Measurements from ENCODE around the gene ZNRF2.
"Not testable (repeated sequence)": the region's sequence is repeated elsewhere in the genome, so short reads cannot be mapped to it uniquely, and the experiment has no call there.

ZNRF2 gene

GRCh38 chr7:30290317-30290716 is 5.9 kb downstream of the ZNRF2 start:
- peak in 1 of 2 donors; percentile 18 for ATAC-seq

GRCh38 chr7:30292416-30293038 is 8.1 kb downstream of the ZNRF2 start:
- not testable (repeated sequence) for ATAC-seq

- ATAC-seq, result not testable (repeated sequence)
These were observed 11.9 kb downstream of the ZNRF2 start for GRCh38 chr7:30296304-30296703.

DNA sequence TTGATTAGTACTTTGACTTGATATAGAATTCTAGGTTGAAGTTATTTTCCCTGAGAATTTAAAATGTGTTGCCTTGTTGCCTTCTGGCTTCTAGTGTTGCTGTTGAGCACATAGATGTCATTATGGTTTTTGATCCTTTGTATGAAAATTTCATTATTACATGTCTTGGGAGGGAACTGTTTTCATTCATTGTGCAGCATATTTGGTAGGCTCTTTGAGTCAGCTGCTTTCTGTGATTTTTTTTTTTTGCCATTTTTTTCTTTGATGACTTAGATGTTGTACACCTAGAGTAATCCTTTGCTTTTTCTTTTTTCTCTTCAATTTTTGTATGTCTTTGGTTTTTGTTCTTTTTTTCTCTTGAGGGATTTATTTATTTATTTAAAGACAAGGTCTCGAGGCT is 13.1 kb downstream of the ZNRF2 start:
- peak in 1 of 2 donors; percentile 24 for ATAC-seq

GRCh38 chr7:30298409-30298808 is 14.0 kb downstream of the ZNRF2 start:
- ATAC-seq, result not testable (repeated sequence)

GRCh38 chr7:30301751-30302150 is 17.4 kb downstream of the ZNRF2 start:
- no peak for ATAC-seq

DNA sequence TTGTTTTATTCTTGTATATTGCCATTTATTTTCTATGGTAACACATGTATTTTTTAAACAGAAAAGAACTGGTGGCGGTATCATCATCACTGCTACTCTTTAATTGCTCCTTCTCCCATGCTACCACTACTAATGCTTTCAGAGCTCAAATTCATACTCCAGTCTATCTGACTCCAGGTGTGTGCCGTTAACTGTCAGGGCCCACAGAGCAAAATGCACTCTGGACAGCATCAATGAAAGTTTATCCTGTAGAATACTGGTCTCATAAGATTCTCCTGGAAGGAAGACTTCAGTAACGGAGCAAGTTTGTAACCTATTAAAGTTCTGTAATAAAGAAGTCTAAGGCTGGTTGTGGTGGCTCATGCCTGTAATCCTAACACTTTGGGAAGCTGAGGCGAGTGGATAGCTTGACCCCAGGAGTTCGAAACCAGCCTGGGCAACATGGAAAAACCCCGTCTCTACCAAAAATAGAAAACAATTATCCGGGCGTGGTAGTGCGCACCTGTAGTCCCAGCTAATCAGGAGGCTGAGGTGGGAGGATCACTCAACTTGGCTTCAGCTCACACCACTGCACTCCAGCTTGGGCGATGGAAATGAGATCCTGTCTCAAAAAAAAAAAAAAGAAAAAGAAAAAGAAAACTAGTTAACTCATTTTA is 18.4 kb downstream of the ZNRF2 start:
- no peak for ATAC-seq

GRCh38 chr7:30303312-30304039 is 19.1 kb downstream of the ZNRF2 start:
- ATAC-seq, result no peak

DNA sequence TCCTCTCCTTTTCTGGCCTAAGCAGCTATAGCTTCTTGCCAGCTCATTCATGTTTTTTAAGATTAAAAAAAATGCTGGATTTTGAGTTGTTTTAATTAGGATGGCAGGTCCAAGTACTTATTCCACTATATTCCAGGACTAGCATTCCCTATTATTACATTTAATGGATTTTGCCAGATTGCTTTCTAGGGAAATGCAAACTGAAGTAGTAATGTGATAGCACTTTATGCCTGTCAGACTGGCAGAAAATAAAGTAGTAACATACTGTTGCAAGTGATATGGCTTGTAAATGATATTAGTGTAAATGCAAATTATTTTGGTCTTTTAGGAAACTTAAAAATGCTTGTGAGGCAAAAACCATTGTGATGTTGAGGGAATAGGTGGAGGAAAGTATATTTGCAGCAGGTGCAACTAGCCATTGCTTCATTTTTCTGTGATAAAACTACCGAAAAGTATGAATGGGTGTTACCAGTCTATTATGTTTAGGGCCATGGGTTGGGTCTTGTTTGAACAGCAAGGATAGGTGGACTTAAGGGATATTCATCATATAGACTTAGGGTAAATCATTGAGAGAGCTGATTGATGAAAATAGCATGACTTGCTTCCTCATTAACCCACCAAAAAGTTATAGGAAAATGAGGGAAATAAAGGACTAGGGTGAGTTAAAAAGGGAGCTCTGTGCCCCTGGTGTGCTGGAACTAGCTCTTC is 19.9 kb downstream of the ZNRF2 start:
- no peak for ATAC-seq

DNA sequence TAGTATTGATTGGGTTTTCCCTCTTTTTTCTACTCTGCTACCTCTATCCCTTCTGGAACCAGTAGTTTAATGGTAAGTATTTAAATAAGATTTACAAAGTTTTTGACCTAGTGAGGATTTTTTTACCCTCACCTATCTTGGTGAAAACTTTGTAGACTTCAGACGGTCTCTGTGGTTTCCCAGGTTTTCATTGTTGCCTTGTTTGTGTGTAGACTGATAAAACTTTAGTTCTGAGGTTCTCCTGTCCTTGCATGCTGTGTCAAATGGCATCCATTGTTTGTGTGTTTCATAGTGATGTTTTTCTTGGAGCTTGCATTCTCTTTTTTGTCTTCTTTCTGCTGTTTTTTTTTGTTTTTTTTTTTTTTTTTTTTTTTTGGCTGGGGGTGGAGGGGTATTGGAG is 22.6 kb downstream of the ZNRF2 start:
- ATAC-seq, result no peak

- peak; percentile 68 to 89 for ATAC-seq
These were observed 24.0 kb downstream of the ZNRF2 start for GRCh38 chr7:30308389-30308788.

GRCh38 chr7:30309302-30309701 is 24.9 kb downstream of the ZNRF2 start:
- no peak for ATAC-seq

DNA sequence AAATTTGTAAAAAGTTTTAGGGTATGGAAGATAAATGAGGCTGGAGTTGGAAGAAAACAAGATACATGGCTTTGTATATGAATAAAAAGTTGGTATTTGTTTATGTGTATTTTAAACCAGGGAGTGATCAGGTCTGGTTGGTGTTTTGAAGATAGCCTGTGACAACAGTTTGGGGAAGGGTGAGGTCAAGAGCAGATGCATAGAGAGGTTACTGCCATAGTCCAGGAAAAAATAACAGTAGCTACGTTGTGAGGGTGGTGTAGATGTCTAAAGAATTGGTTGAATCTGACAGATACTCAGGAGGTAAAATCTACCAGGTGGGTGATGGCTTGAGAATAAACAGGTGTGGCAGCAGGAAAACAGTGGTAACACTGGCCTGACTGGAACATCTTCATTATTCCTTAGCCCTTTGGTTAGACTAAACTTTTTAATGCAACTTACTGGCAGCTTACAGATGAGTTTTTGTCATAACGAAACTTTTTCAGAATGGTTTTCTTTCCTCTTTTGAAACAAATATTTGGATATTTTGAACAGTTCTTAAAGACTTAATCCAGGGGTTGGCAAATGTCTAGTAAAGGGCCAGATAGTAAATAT is 25.5 kb downstream of the ZNRF2 start:
- no peak for ATAC-seq

DNA sequence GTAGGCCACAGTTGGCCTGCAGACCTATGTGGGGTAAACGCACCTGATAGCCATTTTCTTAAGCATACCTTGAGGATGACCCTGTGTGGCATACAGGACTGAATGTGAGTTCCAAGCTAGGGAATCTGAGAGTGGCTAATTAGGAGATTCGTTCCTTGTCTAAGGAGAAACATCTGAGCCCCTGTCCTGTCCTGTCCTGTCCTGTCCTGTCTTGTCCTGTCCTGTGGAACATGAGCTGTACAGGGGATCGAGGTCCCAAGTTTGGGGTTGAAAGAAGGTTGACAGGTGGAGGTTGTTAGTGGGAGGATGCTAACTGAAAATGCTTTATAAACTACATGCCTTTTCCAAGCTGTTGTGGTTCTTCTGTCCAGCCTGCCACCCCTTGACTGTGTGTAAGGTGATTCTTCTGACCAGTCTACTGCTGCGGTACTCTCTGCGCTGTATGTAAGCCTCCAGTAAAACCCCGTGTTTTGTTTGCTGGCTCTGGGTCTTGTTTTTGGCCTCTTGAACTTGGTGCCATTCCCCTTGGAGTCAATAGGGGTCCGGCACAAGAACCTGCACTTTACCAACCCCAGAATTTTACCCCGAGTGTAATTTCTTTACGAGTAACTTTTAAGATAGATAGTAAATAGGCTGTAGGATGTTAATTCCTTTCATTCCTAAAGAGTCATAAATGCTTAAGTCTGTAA is 26.4 kb downstream of the ZNRF2 start:
- no peak for ATAC-seq

GRCh38 chr7:30312178-30312577 is 27.8 kb downstream of the ZNRF2 start:
- ATAC-seq, result no peak

DNA sequence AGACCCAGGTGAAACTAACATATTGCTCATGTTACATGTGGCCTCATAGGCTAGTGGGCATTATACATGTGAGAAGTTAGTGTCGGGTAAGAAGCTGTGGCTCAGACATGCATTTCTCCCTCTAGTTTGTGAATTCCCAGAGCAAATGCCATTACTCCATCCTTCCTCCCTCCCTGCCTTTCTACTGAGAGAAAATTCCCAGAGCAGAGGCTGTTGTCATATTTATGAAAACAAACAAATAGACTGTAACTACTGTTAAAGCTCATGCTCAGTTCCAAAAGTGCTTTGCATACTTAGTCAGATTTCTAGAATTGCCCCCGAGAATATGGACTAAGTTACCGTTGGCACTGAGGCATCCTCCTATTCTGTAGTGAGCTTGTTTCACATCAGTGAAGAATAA is 29.0 kb downstream of the ZNRF2 start:
- ATAC-seq, result no peak

- no peak for ATAC-seq
These were observed 29.4 kb downstream of the ZNRF2 start for GRCh38 chr7:30313793-30314192.

GRCh38 chr7:30315589-30315988 is 31.2 kb downstream of the ZNRF2 start:
- ATAC-seq, result no peak

DNA sequence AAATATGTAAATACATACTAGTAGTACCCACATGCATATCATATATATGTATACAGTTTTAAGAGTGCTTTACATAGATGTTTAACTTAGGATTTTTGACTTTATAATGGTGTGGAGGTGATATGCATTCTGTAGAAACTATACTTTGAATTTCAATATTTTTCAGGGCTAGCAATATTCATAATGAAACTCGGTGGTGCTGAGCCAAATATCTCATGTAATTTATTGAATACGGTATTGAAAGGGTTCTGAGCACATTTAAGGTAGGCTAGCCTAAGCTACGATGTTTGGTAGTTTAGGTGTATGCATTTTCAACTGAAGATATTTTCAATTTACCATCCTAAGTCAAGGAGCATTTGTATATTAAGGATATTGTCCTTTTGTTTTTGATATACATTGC is 36.0 kb downstream of the ZNRF2 start:
- ATAC-seq, result no peak

DNA sequence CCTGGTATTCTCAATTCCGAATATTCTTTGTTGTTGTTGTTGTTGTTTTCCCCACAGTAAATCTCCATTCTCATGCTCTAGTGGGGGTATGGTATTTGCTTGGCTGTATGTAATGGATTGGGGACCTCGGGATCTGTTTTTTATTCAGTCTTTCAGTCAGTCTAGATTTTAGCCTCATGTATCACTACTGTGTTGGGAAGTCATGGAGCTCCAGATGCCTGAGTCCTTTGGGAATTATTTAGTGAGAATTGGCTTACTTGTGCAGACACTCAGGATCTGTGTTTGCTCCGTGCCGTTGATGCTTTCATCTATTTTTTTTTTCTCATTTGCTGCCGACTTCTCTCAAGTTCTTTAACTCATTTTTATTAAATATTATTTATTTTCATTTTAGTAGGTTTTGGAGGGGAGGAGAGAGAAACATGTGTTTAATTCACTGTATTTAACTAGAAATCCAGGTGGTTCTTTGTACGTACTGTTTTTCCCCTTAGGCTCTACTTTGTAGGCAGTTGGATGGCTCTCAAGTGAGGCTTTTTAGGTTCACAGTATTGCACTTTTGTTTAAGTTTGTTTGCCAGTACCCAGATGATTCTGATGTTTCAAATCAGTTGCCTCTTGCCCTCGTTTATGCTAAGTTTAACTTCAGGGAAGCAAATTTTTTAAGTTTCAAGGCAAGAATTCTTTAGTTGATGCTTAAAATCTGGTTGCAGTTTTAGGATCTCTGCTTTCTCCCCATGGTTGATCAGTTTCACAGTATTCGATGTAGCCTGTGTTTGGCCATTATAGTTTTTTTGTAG is 36.9 kb downstream of the ZNRF2 start:
- no peak for ATAC-seq

DNA sequence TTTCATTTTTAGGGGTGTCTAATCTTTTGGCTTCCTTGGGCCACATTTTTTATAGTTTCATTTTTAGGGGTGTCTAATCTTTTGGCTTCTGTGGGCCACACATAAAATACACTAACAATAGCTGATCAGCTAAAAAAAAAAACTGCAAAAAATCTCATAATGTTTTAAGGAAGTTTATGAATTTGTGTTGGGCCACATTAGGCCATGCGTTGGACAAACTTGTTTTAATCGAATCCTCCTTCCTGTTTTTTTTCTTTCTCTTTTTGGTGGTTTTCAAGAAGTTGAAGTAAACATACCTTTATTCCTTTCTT is 37.4 kb downstream of the ZNRF2 start:
- ATAC-seq, result no peak
